Prostate gland (tissue), 2 donors: ENCODE measurements around the gene MAN2B2. TPM values are rescaled to one million over a fixed set of nuclear protein-coding genes. Genes with fewer than 3 reads are reported as not detected.

Source experiments
- DNase-seq: peaks from one replicate; pipeline ENCODE4 v3.0.0-alpha.2; 2019; ENCODE audit warnings: low spot score
- H3K27ac ChIP-seq, 2 donors: fragments of 200-600 bp; sonication (generic); 2 replicates each; pipeline ENCODE4 v1.5.1; 2017 to 2019
- H3K27me3 ChIP-seq: fragments of 200-600 bp; sonication (generic); replicated peaks from 2 replicates; pipeline ENCODE4 v1.5.1; 2019; ENCODE audit not compliant: insufficient read depth
- H3K36me3 ChIP-seq, 2 donors: fragments of 200-600 bp; sonication (generic); 1 replicate in 1 of 2; 2 replicates in 1 of 2; pipeline versions ENCODE4 v1.5.1 to v1.8.1; 2017 to 2019
- H3K4me1 ChIP-seq: fragments of 200-600 bp; sonication (generic); replicated peaks from 2 replicates; pipeline ENCODE4 v1.5.1; 2019
- H3K4me3 ChIP-seq, 2 donors: fragments of 200-600 bp; sonication (generic); 2 replicates each; pipeline ENCODE4 v1.5.1; 2017 to 2019
- H3K9me3 ChIP-seq: fragments of 200-600 bp; sonication (generic); 2 replicates; pipeline ENCODE4 v1.5.1; 2017
- CTCF ChIP-seq, 4 experiments: fragments of 200-600 bp in 2 of 4; fragments of 450-650 bp in 2 of 4; sonication (generic) in 2 of 4; IDR thresholded peaks; 1 replicate in 3 of 4; 2 replicates in 1 of 4; pipeline ENCODE4 v1.5.1; 2016 to 2019; ENCODE audit warnings: antibody characterized with exemption in 4 of 4, mild to moderate bottlenecking in 2 of 4, moderate library complexity in 2 of 4
- POLR2A ChIP-seq: fragments of 450-650 bp; IDR thresholded peaks from one replicate; pipeline ENCODE4 v1.6.1; 2016; ENCODE audit warnings: antibody characterized with exemption, mild to moderate bottlenecking
- POLR2AphosphoS5 ChIP-seq: sonication (generic); formaldehyde crosslinking; IDR thresholded peaks from one replicate; pipeline ENCODE4 v1.6.1; 2017; ENCODE audit warnings: antibody characterized with exemption
- WGBS: methylation state at CpG from one replicate; pipeline ENCODE4 v1.1.5; 2018; 5-methylcytosine and 5-hydroxymethylcytosine counted together
- intact Hi-C: fragments of 100-400 bp; cut with DNase I; formaldehyde crosslinking; loops from one replicate; pipeline ENCODE4 v1.14.2; 2022
- total RNA-seq, 2 donors: library from RNA; depleted of rRNA; stranded (reverse); fragments of >200 nt; gene quantifications; one replicate each; pipeline ENCODE4 v1.1.0, GENCODE V29; 2016

Gene MAN2B2
- 10 to 100 TPM; 52.7 to 69.5 TPM for total RNA-seq

- 1% methylated on average over 62 of the region's 62 CpGs for WGBS
- Histone ChIP-seq H3K36me3 (no peaks in the 10 kb centered on the region), H3K9me3 (no peaks in the 10 kb centered on the region), H3K27me3 (no peaks in the 10 kb centered on the region), H3K27ac (peak within 1 kb of the TSS in 1 of 2 donors; percentile 63), H3K4me3 (peak within 1 kb of the TSS; percentile 67 to 91), H3K4me1 (peaks cover 5% of the 10 kb centered on the region)
- peak; percentile 84 for DNase-seq
- TF ChIP-seq CTCF (IDR thresholded peaks at IDR 0.05) (peak in 1 of 4 experiments; percentile 27), POLR2AphosphoS5 (peak; percentile 19), POLR2A (peak; percentile 35)
- intact Hi-C loops = no loop called here
These were observed at the start of gene MAN2B2 for GRCh38 chr4:6574747-6575502. Gene MAN2B2 (plus strand): TSS chr4:6575189. CDS start chr4:6575211, 22 bp downstream.

- DNase-seq = no peak
- TF ChIP-seq POLR2AphosphoS5 = no peak
- no peak for TF ChIP-seq POLR2A
- no peak for TF ChIP-seq CTCF (IDR thresholded peaks at IDR 0.05)
- H3K27me3 ChIP-seq = no peaks in the 10 kb centered on the region
- no peak overlapping the region for H3K4me3 ChIP-seq
- H3K27ac ChIP-seq = no peak overlapping the region
- WGBS = 90% methylated on average over 9 of the region's 9 CpGs
- H3K9me3 ChIP-seq = no peaks in the 10 kb centered on the region
- intact Hi-C loops = no loop called here
- H3K4me1 ChIP-seq = no peaks in the 10 kb centered on the region
- H3K36me3 ChIP-seq = no peaks in the 10 kb centered on the region
These were observed 49.5 kb upstream of the MAN2B2 start for GRCh38 chr4:6525474-6525873.

- no peaks in the 10 kb centered on the region for H3K9me3 ChIP-seq
- DNase-seq = no peak
- intact Hi-C loops = no loop called here
- no peaks in the 10 kb centered on the region for H3K4me1 ChIP-seq
- WGBS = 52% methylated on average over 5 of the region's 5 CpGs
- H3K4me3 ChIP-seq = no peak overlapping the region
- H3K36me3 ChIP-seq = no peaks in the 10 kb centered on the region
- TF ChIP-seq POLR2AphosphoS5 (no peak), CTCF (IDR thresholded peaks at IDR 0.05) (no peak), POLR2A (no peak)
- H3K27ac ChIP-seq = no peak overlapping the region
- no peaks in the 10 kb centered on the region for H3K27me3 ChIP-seq
These were observed 48.8 kb upstream of the MAN2B2 start for GRCh38 chr4:6526156-6526555.

GRCh38 chr4:6526671-6527091 is 48.3 kb upstream of the MAN2B2 start:
- 57% methylated on average over 9 of the region's 9 CpGs for WGBS
- no peaks in the 10 kb centered on the region for H3K36me3 ChIP-seq
- intact Hi-C loops = no loop called here
- no peak overlapping the region for H3K4me3 ChIP-seq
- no peak for TF ChIP-seq POLR2AphosphoS5
- no peak for TF ChIP-seq POLR2A
- TF ChIP-seq CTCF (IDR thresholded peaks at IDR 0.05) = no peak
- H3K4me1 ChIP-seq = no peaks in the 10 kb centered on the region
- no peak for DNase-seq
- no peaks in the 10 kb centered on the region for H3K27me3 ChIP-seq
- no peak overlapping the region for H3K27ac ChIP-seq
- no peaks in the 10 kb centered on the region for H3K9me3 ChIP-seq

GRCh38 chr4:6527259-6527658 is 47.7 kb upstream of the MAN2B2 start:
- WGBS = 94% methylated on average over 8 of the region's 8 CpGs
- no peak overlapping the region for H3K4me3 ChIP-seq
- intact Hi-C loops = no loop called here
- no peak overlapping the region for H3K27ac ChIP-seq
- H3K27me3 ChIP-seq = no peaks in the 10 kb centered on the region
- H3K4me1 ChIP-seq = no peaks in the 10 kb centered on the region
- H3K9me3 ChIP-seq = no peaks in the 10 kb centered on the region
- no peaks in the 10 kb centered on the region for H3K36me3 ChIP-seq
- TF ChIP-seq CTCF (IDR thresholded peaks at IDR 0.05) = no peak
- no peak for TF ChIP-seq POLR2AphosphoS5
- TF ChIP-seq POLR2A = no peak
- DNase-seq = no peak
